NB4 (cell line): ENCODE measurements around the gene DBF4B.

Experiments
- MAX ChIP-seq: IDR thresholded peaks from 2 replicates; pipeline ENCODE4 v1.6.1; 2011; ENCODE audit warnings: low read depth, low read length
- MYC ChIP-seq: IDR thresholded peaks from 2 replicates; pipeline ENCODE4 v1.6.1; 2011; ENCODE audit warnings: low read depth, low read length
- POLR2A ChIP-seq: IDR thresholded peaks from 2 replicates; pipeline ENCODE4 v1.6.1; 2011; ENCODE audit warnings: mild to moderate bottlenecking; ENCODE audit not compliant: insufficient read length; ENCODE audit errors: extremely low read depth
- TF ChIP-seq, protein P1 (sequence below): IDR thresholded peaks from one replicate; pipeline ENCODE4 v1.5.1; 2012; ENCODE audit warnings: low read depth, low read length

GRCh38 chr17:44749980-44750318 is 41.5 kb downstream of the DBF4B start:
- TF ChIP-seq MAX (no peak), POLR2A (no peak), MYC (no peak)
- TF ChIP-seq, protein P1, sequence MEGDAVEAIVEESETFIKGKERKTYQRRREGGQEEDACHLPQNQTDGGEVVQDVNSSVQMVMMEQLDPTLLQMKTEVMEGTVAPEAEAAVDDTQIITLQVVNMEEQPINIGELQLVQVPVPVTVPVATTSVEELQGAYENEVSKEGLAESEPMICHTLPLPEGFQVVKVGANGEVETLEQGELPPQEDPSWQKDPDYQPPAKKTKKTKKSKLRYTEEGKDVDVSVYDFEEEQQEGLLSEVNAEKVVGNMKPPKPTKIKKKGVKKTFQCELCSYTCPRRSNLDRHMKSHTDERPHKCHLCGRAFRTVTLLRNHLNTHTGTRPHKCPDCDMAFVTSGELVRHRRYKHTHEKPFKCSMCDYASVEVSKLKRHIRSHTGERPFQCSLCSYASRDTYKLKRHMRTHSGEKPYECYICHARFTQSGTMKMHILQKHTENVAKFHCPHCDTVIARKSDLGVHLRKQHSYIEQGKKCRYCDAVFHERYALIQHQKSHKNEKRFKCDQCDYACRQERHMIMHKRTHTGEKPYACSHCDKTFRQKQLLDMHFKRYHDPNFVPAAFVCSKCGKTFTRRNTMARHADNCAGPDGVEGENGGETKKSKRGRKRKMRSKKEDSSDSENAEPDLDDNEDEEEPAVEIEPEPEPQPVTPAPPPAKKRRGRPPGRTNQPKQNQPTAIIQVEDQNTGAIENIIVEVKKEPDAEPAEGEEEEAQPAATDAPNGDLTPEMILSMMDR, result no peak
